ENCODE data around the gene SOX1. TPM values are rescaled to one million over a fixed set of nuclear protein-coding genes. Genes with fewer than 3 reads are reported as not detected.

The SOX1 gene
- total and polyA plus RNA-seq, 9 of the 15 experiments (the other 6 are each of a cell fraction or from before 2014, with no cell fraction given): not detected

- ChIA-PET CTCF (ENCODE audit: low intra/inter-chr PET ratio) (no interaction called here), POLR2A (no interaction called here)
- DNase-seq (ENCODE audit: extremely low read depth in 1 of 4, low spot score in 3 of 4) (no peak), FAIRE-seq (no peak), ATAC-seq (no peak)
- Histone ChIP-seq H4K20me1 (replicated peaks; ENCODE audit: control insufficient read depth, insufficient read depth, low read length) (no peaks in the 10 kb centered on the region), H3K9me1 (ENCODE audit: control insufficient read depth, insufficient read depth, low read length) (no peaks in the 10 kb centered on the region), H2AFZ (ENCODE audit: low read depth, low read length) (no peak overlapping the region), H3K4me2 (ENCODE audit: insufficient read depth, low read length) (no peak overlapping the region), H3K4me1 (replicated peaks in 1 of 2; ENCODE audit: control insufficient read depth in 2 of 2, insufficient read depth in 2 of 2, low read length in 2 of 2) (no peaks in the 10 kb centered on the region), H3K9me3 (replicated peaks; ENCODE audit: control insufficient read depth, insufficient read depth, low read depth, low read length) (no peaks in the 10 kb centered on the region), H3K4me3 (no peak overlapping the region), H3K36me3 (ENCODE audit: control insufficient read depth, insufficient read depth, low read length) (no peaks in the 10 kb centered on the region), H3K27ac (ENCODE audit: extremely low read depth, low read depth, low read length) (no peak overlapping the region), H3K27me3 (ENCODE audit: control insufficient read depth in 2 of 2, insufficient read depth in 2 of 2, low read length in 2 of 2) (peaks cover 3 to 28% of the 10 kb centered on the region in 2 experiments; a peak in 3 of 5 replicates), H3K9ac (ENCODE audit: insufficient read depth in 1 of 2, low read depth in 2 of 2, low read length in 2 of 2) (no peak overlapping the region), H3K79me2 (ENCODE audit: control insufficient read depth, insufficient read depth, low read length) (no peaks in the 10 kb centered on the region)
- intact Hi-C loops (cut with micrococcal nuclease) (no loop called here), in situ Hi-C loops (cut with MboI) (no loop called here)
- 0% methylated on average over 20 of the region's 21 CpGs for WGBS (ENCODE audit: insufficient coverage, low coverage, missing lambda C conversion rate)
- no TSS peak for BruUV-seq (replicated peaks)
- no peak for TF ChIP-seq LARP7 (IDR thresholded peaks at IDR 0.05)
- TF ChIP-seq CEBPZ (IDR thresholded peaks at IDR 0.05; ENCODE audit: borderline replicate concordance, low read depth, low read length): no peak
- TF ChIP-seq ZNF75A (CRISPR knock-in tag; IDR thresholded peaks at IDR 0.05): no peak
- no peak for TF ChIP-seq ATF3 (IDR thresholded peaks at IDR 0.05)
- TF ChIP-seq ATF3 (CRISPR knock-in tag; conservative IDR thresholded peaks at IDR 0.05): no peak
- no peak for TF ChIP-seq DDX20 (tag; IDR thresholded peaks at IDR 0.05; ENCODE audit: low read depth)
These were observed 38.9 kb downstream of the SOX1 start for GRCh38 chr13:112105892-112106291.

Data from K562 (cell line).